Mesendoderm (in vitro differentiated cells): ENCODE measurements around the gene SMYD4. TPM values are rescaled to one million over a fixed set of nuclear protein-coding genes. Genes with fewer than 3 reads are reported as not detected.

Experiments used
- DNase-seq: peaks from one replicate; pipeline ENCODE4 v3.0.0; 2013
- H2AK5ac ChIP-seq: 2 replicates; pipeline ENCODE4 v1.6.1; 2013; ENCODE audit warnings: low read length, inconsistent platforms
- H2BK120ac ChIP-seq: 2 replicates; pipeline ENCODE4 v1.6.1; 2013; ENCODE audit warnings: low read depth, mild to moderate bottlenecking, low read length, moderate library complexity, mixed read lengths
- H2BK15ac ChIP-seq: replicated peaks from 2 replicates; pipeline ENCODE4 v1.6.1; 2013; ENCODE audit warnings: low read depth, mild to moderate bottlenecking, moderate library complexity
- H2BK5ac ChIP-seq: 2 replicates; pipeline ENCODE4 v1.6.1; 2013; ENCODE audit warnings: low read length, inconsistent platforms
- H3K18ac ChIP-seq: 2 replicates; pipeline ENCODE4 v1.6.1; 2013; ENCODE audit warnings: mild to moderate bottlenecking, low read length, mixed read lengths
- H3K23ac ChIP-seq: one replicate; pipeline ENCODE4 v1.6.1; 2013; ENCODE audit warnings: low read length
- H3K27ac ChIP-seq: 2 replicates; pipeline ENCODE4 v1.5.1; 2013; ENCODE audit warnings: low read depth, mild to moderate bottlenecking, inconsistent platforms, low read length, moderate library complexity
- H3K27me3 ChIP-seq: 2 replicates; pipeline ENCODE4 v1.6.1; 2013; ENCODE audit warnings: low read length, control low read depth, mild to moderate bottlenecking, inconsistent platforms; ENCODE audit not compliant: insufficient read depth, poor library complexity
- H3K36me3 ChIP-seq: 2 replicates; pipeline ENCODE4 v1.6.1; 2013; ENCODE audit warnings: low read length, inconsistent platforms; ENCODE audit not compliant: control insufficient read depth, insufficient read depth
- H3K4ac ChIP-seq: one replicate; pipeline ENCODE4 v1.6.1; 2013; ENCODE audit warnings: low read depth, mild to moderate bottlenecking, low read length, moderate library complexity
- H3K4me1 ChIP-seq: 2 replicates; pipeline ENCODE4 v1.6.1; 2013; ENCODE audit warnings: low read depth, low read length, inconsistent platforms; ENCODE audit not compliant: control insufficient read depth
- H3K4me2 ChIP-seq: 2 replicates; pipeline ENCODE4 v1.6.1; 2013; ENCODE audit warnings: low read length
- H3K4me3 ChIP-seq: 2 replicates; pipeline ENCODE4 v1.5.1; 2013; ENCODE audit warnings: mild to moderate bottlenecking, low read length
- H3K56ac ChIP-seq: one replicate; pipeline ENCODE4 v1.6.1; 2013; ENCODE audit warnings: low read length
- H3K79me1 ChIP-seq: 2 replicates; pipeline ENCODE4 v1.6.1; 2013; ENCODE audit warnings: low read length, inconsistent platforms
- H3K79me2 ChIP-seq: 2 replicates; pipeline ENCODE4 v1.6.1; 2013; ENCODE audit warnings: mild to moderate bottlenecking, low read length; ENCODE audit not compliant: control insufficient read depth, insufficient read depth
- H3K9ac ChIP-seq: 2 replicates; pipeline ENCODE4 v1.6.1; 2013; ENCODE audit warnings: low read length, inconsistent platforms
- H4K5ac ChIP-seq: one replicate; pipeline ENCODE4 v1.6.1; 2013; ENCODE audit warnings: low read length
- H4K8ac ChIP-seq: one replicate; pipeline ENCODE4 v1.6.1; 2013; ENCODE audit warnings: low read depth, mild to moderate bottlenecking, control low read depth, low read length, moderate library complexity
- WGBS: extraction: QIAGEN DNeasy Blood & Tissue Kit; methylation state at CpG from one replicate; pipeline ENCODE4 v1.1.7; 2013; ENCODE audit warnings: low lambda C conversion rate, missing lambda C conversion rate; ENCODE audit not compliant: insufficient coverage; ENCODE audit errors: extremely low coverage; 5-methylcytosine and 5-hydroxymethylcytosine counted together
- polyA plus RNA-seq, 2 experiments: library from polyadenylated mRNA; stranded (reverse); fragments of 200-250 nt; gene quantifications; one replicate each; pipeline ENCODE4 v1.2.3, GENCODE V29; 2013

Gene SMYD4
- polyA plus RNA-seq (2013, experiment 1 of 2): 6.9 TPM
- 7.5 TPM for polyA plus RNA-seq (2013, experiment 2 of 2)

DNA sequence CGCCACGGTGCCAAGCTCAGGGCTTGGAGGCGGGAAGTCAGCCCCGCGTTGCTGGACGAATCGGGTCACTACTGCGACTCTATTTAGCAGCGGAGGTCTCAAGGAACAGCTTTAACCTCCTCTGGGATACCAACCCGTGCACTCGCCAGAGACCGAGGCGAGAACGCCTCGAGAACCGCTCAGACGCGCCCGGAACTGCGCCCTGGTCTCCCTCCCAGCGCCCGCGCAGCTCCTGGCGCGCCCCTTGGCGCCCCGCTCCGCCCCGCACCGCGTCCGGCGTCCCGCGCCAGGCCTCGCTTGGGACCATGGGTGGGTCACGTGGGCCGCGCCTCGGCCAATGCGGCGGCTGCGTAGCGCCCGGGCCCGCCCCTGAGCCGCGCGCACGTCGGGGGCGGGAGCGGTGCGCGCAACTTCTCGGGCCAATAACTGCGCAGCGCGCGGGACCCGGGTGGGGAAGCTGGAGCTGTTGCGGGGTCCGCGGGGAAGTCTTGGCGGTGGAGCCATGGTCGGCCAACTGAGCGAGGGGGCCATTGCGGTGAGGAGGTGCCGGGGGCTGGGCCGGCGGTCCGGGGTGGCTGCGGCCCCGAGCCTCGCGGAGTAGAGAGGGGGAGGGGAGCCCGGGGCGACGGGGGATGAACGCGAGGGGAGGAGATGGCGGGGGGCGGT, at the start of gene SMYD4, which contains the start of gene RPA1:
Gene SMYD4 (minus strand): TSS at position 311 of the 666 bp plus-strand sequence. CDS start 1,908 bp downstream, outside the sequence.
Gene RPA1 (plus strand): TSS at position 414 of the 666 bp plus-strand sequence. CDS start 89 bp downstream, at position 503.
- H2AK5ac ChIP-seq: no peak within 1 kb of the TSS
- H3K36me3 ChIP-seq: peaks cover 2% of the 10 kb centered on the region
- no CpG with 5 or more reads among the region's 83 CpGs for WGBS
- H2BK5ac ChIP-seq: no peak within 1 kb of the TSS
- peak within 1 kb of the TSS; percentile 87 for H3K18ac ChIP-seq
- H3K27ac ChIP-seq: no peak within 1 kb of the TSS
- peak within 1 kb of the TSS; percentile 97 for H3K9ac ChIP-seq
- no peaks in the 10 kb centered on the region for H3K27me3 ChIP-seq
- DNase-seq: peak; percentile 90
- no peak within 1 kb of the TSS for H2BK15ac ChIP-seq
- H4K5ac ChIP-seq: no peak within 1 kb of the TSS
- H4K8ac ChIP-seq: peak within 1 kb of the TSS; percentile 2
- peak within 1 kb of the TSS; percentile 98 for H3K4me3 ChIP-seq
- H3K23ac ChIP-seq: no peak within 1 kb of the TSS
- H2BK120ac ChIP-seq: no peak within 1 kb of the TSS
- peak within 1 kb of the TSS; percentile 98 for H3K56ac ChIP-seq
- H3K4me2 ChIP-seq: peak within 1 kb of the TSS; percentile 99
- H3K4me1 ChIP-seq: no peaks in the 10 kb centered on the region
- peaks cover 11% of the 10 kb centered on the region for H3K79me1 ChIP-seq
- H3K4ac ChIP-seq: peak within 1 kb of the TSS; percentile 93
- peaks cover 18% of the 10 kb centered on the region for H3K79me2 ChIP-seq

GRCh38 chr17:1878419-1879121, 48.9 kb upstream of the SMYD4 start:
- Histone ChIP-seq H3K4ac (no peak overlapping the region), H3K4me2 (no peak overlapping the region), H4K5ac (no peak overlapping the region), H3K9ac (no peak overlapping the region), H3K23ac (no peak overlapping the region), H2BK15ac (no peak overlapping the region), H3K27me3 (no peaks in the 10 kb centered on the region), H3K4me3 (no peak overlapping the region), H3K36me3 (peaks cover 14% of the 10 kb centered on the region), H2BK5ac (no peak overlapping the region), H3K18ac (no peak overlapping the region), H3K79me1 (no peaks in the 10 kb centered on the region), H3K79me2 (no peaks in the 10 kb centered on the region), H2BK120ac (no peak overlapping the region), H3K56ac (no peak overlapping the region), H2AK5ac (no peak overlapping the region), H4K8ac (no peak overlapping the region), H3K27ac (no peak overlapping the region), H3K4me1 (no peaks in the 10 kb centered on the region)
- no peak for DNase-seq
- WGBS: no CpG with 5 or more reads among the region's 17 CpGs

- Histone ChIP-seq H3K79me2 (no peaks in the 10 kb centered on the region), H2BK15ac (no peak overlapping the region), H4K8ac (no peak overlapping the region), H2AK5ac (no peak overlapping the region), H3K9ac (no peak overlapping the region), H2BK5ac (no peak overlapping the region), H3K4me2 (no peak overlapping the region), H4K5ac (no peak overlapping the region), H3K18ac (no peak overlapping the region), H3K4ac (no peak overlapping the region), H3K79me1 (peaks cover 2% of the 10 kb centered on the region), H3K4me3 (no peak overlapping the region), H3K56ac (no peak overlapping the region), H3K27me3 (no peaks in the 10 kb centered on the region), H3K27ac (no peak overlapping the region), H3K4me1 (no peaks in the 10 kb centered on the region), H2BK120ac (no peak overlapping the region), H3K36me3 (peaks cover 17% of the 10 kb centered on the region), H3K23ac (no peak overlapping the region)
- DNase-seq: no peak
- whole genome bisulfite sequencing: no CpG with 5 or more reads among the region's 4 CpGs
Measured at GRCh38 chr17:1875597-1875996, 45.9 kb upstream of the SMYD4 start.

GRCh38 chr17:1873418-1873817, 43.7 kb upstream of the SMYD4 start:
- Histone ChIP-seq H3K9ac (no peak overlapping the region), H3K4me2 (no peak overlapping the region), H2AK5ac (no peak overlapping the region), H3K4me3 (no peak overlapping the region), H3K79me1 (peaks cover 2% of the 10 kb centered on the region), H2BK15ac (no peak overlapping the region), H3K27ac (no peak overlapping the region), H2BK120ac (no peak overlapping the region), H3K23ac (no peak overlapping the region), H3K4me1 (no peaks in the 10 kb centered on the region), H4K8ac (no peak overlapping the region), H3K79me2 (no peaks in the 10 kb centered on the region), H3K4ac (no peak overlapping the region), H3K27me3 (no peaks in the 10 kb centered on the region), H3K56ac (no peak overlapping the region), H4K5ac (no peak overlapping the region), H3K18ac (no peak overlapping the region), H3K36me3 (peaks cover 14% of the 10 kb centered on the region), H2BK5ac (no peak overlapping the region)
- DNase-seq: no peak
- no CpG with 5 or more reads among the region's 9 CpGs for WGBS

DNA sequence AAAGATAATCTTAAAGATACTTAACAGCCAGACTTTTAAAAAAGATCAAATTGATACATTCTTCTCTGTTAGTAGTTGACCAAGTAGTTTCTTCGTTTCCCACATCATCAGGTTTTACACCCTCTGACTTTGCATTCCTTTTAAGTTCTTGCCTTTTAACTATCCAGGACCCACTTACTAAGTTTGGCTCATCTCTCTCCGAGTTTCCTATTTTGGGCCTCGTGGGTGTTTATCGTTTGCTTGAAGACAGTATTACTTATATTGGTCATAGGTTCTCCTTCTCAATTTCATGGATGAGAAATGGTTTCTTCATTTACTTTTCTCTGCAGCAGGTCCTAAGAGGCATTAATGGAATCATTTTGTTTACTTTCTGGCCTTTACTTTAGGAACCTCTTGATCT, 43.3 kb upstream of the SMYD4 start:
- DNase-seq: no peak
- Histone ChIP-seq H3K18ac (no peak overlapping the region), H2AK5ac (no peak overlapping the region), H3K9ac (no peak overlapping the region), H3K4me1 (no peaks in the 10 kb centered on the region), H3K27ac (no peak overlapping the region), H3K56ac (no peak overlapping the region), H2BK120ac (no peak overlapping the region), H3K79me1 (peaks cover 2% of the 10 kb centered on the region), H3K4me2 (no peak overlapping the region), H2BK5ac (no peak overlapping the region), H3K27me3 (no peaks in the 10 kb centered on the region), H4K8ac (no peak overlapping the region), H2BK15ac (no peak overlapping the region), H3K79me2 (no peaks in the 10 kb centered on the region), H4K5ac (no peak overlapping the region), H3K23ac (no peak overlapping the region), H3K4ac (no peak overlapping the region), H3K4me3 (no peak overlapping the region), H3K36me3 (peaks cover 14% of the 10 kb centered on the region)
- no CpG with 5 or more reads among the region's 4 CpGs for WGBS
